ENCODE results near the gene NLRP12.

- TF ChIP-seq POLR2A (IDR thresholded peaks at IDR 0.05) = no peak
- TF ChIP-seq EP300 (IDR thresholded peaks at IDR 0.05) = no peak
These were observed 51.2 kb downstream of the NLRP12 start for GRCh38 chr19:53772943-53773342.

Measured in upper lobe of left lung (tissue), 4 donors.